ENCODE results near the gene TMOD2.
A peak's percentile ranks its signal among the peaks of the same experiment; 100 is the strongest.
"Not testable (repeated sequence)": the region's sequence is repeated elsewhere in the genome, so short reads cannot be mapped to it uniquely, and the experiment has no call there.

TMOD2 gene

GRCh38 chr15:51774916-51775315 lies 23.5 kb downstream of the TMOD2 start:
- no peak for DNase-seq (ENCODE audit: low spot score)

GRCh38 chr15:51775967-51776816 lies 24.8 kb downstream of the TMOD2 start:
- peak; percentile 58 for DNase-seq (ENCODE audit: low spot score)

- peak; percentile 83 for DNase-seq (ENCODE audit: low spot score)
Measured at GRCh38 chr15:51776952-51777569, 25.7 kb downstream of the TMOD2 start.

DNA sequence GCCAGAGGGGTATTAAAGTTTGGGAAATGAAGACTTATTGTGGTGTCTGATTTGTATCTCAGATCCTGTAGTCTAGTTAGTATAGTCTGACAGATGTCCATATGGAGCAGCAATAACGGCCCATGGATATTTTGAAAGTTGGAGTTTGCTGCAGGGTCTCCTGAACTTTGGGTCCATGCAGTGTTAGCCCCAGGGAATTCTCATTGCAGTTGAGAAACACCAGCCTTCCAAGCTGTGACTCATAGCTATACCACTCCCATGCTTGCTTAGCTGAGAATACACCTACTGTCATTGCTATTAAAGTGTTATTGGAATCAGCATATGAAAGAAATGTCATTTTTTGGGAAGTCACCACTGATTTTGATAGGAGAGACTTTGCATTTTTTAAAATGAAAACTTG lies 29.2 kb downstream of the TMOD2 start:
- no peak for DNase-seq (ENCODE audit: low spot score)

DNA sequence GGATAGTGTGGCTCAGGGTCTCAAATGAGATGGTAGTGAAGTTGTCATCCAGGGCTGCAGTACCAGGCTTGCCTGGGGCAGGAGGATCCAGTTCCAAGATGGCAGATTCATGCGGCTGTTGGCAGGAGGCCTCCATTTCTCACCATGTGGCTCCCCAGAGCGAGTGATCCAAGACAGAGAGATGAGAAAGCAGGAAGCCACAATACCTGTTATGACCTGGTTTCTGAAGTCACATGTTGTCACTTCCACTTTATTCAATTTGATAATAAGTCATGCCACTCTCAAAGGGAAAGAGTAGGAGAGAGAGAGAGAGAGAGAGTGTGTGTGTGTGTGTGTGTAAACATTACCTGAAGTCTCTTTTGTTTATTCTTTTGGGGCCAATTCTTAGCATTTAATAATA lies 30.1 kb downstream of the TMOD2 start:
- DNase-seq (ENCODE audit: low spot score): no peak

- no peak for DNase-seq (ENCODE audit: low spot score)
Measured at GRCh38 chr15:51782357-51782896, 31.0 kb downstream of the TMOD2 start.

GRCh38 chr15:51783967-51784366 lies 32.6 kb downstream of the TMOD2 start:
- no peak for DNase-seq (ENCODE audit: low spot score)

DNA sequence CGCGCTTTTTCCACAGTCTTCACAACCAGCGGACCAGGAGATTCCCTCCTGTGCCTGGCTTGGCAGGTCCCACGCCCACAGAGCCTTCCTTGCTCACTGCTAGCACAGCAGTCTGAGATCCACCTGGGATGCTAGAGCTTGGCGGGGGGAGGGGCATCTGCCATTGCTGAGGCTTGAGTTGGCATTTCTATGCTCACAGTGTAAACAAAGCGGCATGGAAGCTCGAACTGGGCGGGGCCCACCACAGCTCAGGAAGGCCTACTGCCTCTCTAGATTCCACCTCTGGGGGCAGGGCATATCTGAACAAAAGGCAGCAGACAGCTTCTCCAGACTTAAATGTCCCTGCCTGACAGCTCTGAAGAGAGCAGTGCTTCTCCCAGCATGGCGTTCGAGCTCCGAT lies 35.7 kb downstream of the TMOD2 start:
- DNase-seq (ENCODE audit: low spot score): not testable (repeated sequence)

DNA sequence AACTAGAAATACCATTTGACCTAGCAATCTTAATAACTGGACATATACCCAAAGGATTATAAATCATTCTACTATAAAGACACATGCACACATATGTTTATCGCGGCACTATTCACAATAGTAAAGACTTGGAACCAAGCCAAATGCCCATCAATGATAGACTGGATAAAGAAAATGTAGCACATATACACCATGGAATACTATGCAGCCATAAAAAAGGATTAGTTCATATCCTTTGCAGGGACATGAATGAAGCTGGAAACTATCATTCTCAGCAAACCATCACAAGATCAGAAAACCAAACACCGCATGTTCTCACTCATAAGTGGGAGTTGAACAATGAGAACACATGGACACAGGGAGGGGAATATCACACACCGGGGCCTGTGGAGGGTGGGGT lies 41.1 kb downstream of the TMOD2 start:
- DNase-seq (ENCODE audit: low spot score): not testable (repeated sequence)

DNA sequence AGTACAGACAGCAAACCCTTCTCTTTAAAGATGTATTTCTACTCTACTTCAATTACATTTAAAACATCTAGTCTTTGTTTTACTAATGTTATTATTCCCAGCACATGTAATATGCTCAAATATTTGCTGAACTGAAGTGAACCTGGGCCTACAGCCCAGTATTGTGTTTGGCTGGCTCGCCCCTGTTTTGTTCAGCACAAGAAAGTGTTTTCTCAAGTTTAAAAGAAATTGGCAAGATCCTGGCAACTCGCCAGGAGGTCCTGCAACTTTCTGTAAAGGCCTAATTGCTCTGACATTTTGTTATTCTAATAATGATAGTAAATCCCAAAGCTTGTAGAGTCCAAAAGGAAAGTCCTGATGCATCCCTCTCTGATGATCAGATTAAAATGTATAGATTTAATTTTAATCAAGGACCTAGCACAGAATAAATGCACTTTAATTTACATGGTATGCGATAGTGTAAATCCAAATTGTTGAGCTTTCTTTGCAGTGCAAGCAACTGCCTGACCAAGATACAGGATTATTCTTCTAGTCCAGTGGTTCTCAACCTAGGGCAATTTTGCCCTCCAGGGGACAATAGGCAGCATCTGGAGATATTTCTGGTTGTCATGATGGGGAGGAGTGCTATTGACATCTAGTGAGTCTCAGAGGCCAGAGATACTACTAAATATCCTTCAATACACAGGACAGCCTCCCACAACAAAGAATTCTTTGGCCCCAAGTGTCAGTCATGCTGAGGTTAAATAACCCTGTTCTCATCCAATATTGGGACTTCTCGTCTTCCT lies 42.3 kb downstream of the TMOD2 start:
- DNase-seq (ENCODE audit: low spot score): peak; percentile 57

DNA sequence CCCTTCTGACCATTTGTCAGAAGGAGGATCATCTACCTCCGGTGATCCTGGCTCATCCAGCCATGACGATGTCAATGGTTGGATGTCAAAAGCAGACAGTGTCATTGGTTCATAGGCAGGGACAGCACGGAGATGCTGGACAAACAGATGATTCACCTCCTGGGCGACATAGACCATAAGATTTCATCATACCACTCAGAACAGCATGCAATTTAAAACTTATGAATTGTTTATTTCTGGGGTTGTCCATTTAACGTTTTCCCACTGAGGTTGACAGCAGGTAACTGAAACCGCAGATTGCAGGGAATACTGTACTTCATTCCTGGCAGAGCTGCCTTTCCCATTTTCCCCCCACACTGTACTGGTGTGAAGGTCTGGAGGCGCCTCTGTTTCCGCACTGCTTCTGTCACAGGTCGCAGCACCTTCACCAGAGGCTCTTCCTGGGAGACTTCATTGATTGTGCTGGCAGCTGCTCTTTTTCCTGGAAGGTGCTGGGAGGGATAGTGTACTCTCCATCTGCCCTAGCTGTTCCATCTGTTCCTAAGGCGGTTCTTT lies 45.5 kb downstream of the TMOD2 start:
- DNase-seq (ENCODE audit: low spot score): no peak

DNA sequence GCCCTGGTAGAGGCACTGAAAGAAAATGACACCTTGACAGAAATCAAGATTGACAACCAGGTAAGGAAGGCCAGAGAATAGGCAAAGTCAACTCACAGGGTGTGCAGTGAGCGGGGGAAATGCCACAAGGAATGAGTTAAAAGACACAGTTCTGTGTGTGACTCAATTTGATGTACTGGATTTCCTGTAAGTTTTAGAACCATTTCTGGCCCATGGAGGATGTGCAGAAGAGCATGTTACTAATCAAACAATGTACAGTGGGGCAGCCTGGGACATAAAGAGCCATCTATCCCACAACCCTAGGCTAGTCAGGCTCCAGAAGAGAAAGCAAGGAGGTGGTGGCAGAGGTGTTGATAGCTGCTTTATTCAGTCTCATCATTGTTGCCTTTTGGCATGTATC lies 46.9 kb downstream of the TMOD2 start:
- no peak for DNase-seq (ENCODE audit: low spot score)

GRCh38 chr15:51799282-51800252 lies 48.2 kb downstream of the TMOD2 start:
- DNase-seq (ENCODE audit: low spot score): no peak

GRCh38 chr15:51801391-51801835 lies 50.0 kb downstream of the TMOD2 start:
- no peak for DNase-seq (ENCODE audit: low spot score)

DNA sequence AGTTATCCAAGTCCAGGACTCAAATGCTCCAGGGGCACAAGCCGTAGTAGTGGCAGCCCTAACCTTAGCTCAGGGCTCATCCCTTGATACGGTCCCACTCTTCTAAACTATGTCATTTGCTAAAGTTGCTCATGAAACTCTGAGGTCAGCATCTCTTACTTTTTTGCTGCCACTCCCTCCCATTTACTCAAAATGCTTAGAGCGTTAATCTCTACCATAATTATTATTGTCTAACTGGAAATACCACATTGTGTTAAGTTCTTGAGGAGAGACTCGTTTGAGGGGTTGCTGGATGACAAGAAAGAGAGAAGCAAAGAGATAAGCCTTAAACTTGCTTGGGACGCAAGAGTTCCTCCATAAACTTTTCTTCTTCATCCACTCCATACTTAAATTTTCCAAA lies 51.2 kb downstream of the TMOD2 start:
- DNase-seq (ENCODE audit: low spot score): no peak

DNA sequence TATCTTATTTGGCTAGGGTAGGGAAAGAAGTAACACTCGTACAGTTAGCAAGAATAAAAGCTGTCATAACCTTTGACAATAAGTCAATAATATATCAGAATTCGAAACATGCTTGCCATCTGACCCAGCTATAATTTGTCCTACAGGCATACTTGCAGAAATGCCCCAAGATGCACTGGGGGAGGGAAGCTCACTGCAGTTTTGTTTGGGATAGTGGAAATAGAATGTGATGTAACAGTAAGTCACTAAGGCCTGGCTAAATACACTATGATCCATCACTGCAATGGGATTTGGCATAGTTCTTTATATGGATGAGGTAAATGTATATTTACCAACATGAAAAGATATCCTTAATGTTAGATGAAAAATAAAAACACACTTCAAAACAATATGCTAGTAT lies 52.6 kb downstream of the TMOD2 start:
- DNase-seq (ENCODE audit: low spot score): no peak

DNA sequence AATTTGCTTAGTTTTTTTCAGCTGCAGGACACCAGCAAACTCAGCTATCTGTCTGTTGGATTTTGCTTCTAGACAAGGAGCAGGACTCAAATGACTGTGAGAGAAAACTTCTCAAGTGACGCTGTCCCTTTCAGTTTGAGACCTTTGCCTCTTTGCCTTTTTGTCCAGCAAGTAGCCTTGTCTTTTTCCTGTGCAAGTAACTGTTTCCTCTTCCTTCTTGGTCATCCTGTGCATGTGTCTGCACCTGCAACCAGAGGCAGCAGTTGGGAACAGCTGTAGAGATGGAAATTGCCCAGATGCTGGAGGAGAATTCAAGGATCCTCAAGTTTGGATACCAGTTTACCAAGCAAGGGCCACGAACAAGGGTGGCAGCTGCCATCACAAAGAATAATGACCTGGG lies 54.7 kb downstream of the TMOD2 start:
- no peak for DNase-seq (ENCODE audit: low spot score)

GRCh38 chr15:51809457-51809856 lies 58.1 kb downstream of the TMOD2 start:
- DNase-seq (ENCODE audit: low spot score): no peak

- no peak for DNase-seq (ENCODE audit: low spot score)
Measured at GRCh38 chr15:51812598-51812997, 61.2 kb downstream of the TMOD2 start.

GRCh38 chr15:51814606-51815005 lies 63.2 kb downstream of the TMOD2 start:
- DNase-seq (ENCODE audit: low spot score): no peak

- no peak for DNase-seq (ENCODE audit: low spot score)
Measured at GRCh38 chr15:51816611-51817010, 65.2 kb downstream of the TMOD2 start.
